Left lung (tissue), 10 donors: ENCODE measurements around the gene SOHLH2. TPM values are rescaled to one million over a fixed set of nuclear protein-coding genes. Genes with fewer than 3 reads are reported as not detected.

Experiments used
- ATAC-seq: fragments of 200-7000 bp; cut with Tn5 transposase; one replicate; pipeline ENCODE4 v1.9.1; 2020; ENCODE audit warnings: moderate library complexity
- DNase-seq, 4 donors: peaks; one replicate each; pipeline ENCODE4 v3.0.0-alpha.2; 2013 to 2020
- H3K27ac ChIP-seq, 2 donors: fragments of 200-600 bp; sonication (generic) in 1 of 2; one replicate each; pipeline versions ENCODE4 v1.5.0 to v1.8.0; 2020 to 2021
- H3K27me3 ChIP-seq, 2 donors: fragments of 200-600 bp; sonication (generic) in 1 of 2; one replicate each; pipeline versions ENCODE4 v1.5.0 to v1.8.0; 2020 to 2021
- H3K36me3 ChIP-seq, 2 donors: fragments of 200-600 bp; sonication (generic) in 1 of 2; one replicate each; pipeline versions ENCODE4 v1.5.0 to v1.8.0; 2020 to 2021
- H3K4me1 ChIP-seq, 2 donors: fragments of 200-600 bp; one replicate each; pipeline ENCODE4 v1.8.0; 2021
- H3K4me3 ChIP-seq, 2 donors: fragments of 200-600 bp; sonication (generic) in 1 of 2; one replicate each; pipeline versions ENCODE4 v1.5.0 to v1.8.0; 2020 to 2021; ENCODE audit warnings: mild to moderate bottlenecking in 1 of 2
- H3K9me3 ChIP-seq, 2 donors: fragments of 200-600 bp; sonication (generic) in 1 of 2; one replicate each; pipeline versions ENCODE4 v1.5.0 to v1.8.0; 2020 to 2021
- CTCF ChIP-seq, 2 donors: fragments of 200-600 bp; sonication (generic) in 1 of 2; IDR thresholded peaks; one replicate each; pipeline versions ENCODE4 v1.5.0 to v1.8.0; 2021; ENCODE audit warnings: antibody characterized with exemption in 2 of 2
- intact Hi-C, 2 donors: fragments of 100-400 bp; cut with DNase I; formaldehyde crosslinking; loops; one replicate each; pipeline versions ENCODE4 v1.11.2 to v1.14.2; 2022
- polyA plus RNA-seq, 6 donors: library from polyadenylated mRNA; unstranded; fragments of 120-200 nt; gene quantifications; one replicate each; pipeline ENCODE4 v1.2.1, GENCODE V29; 2013; ENCODE audit not compliant: insufficient read length in 6 of 6
- total RNA-seq, 2 donors: library from RNA; stranded (reverse); fragmentation: NEBNext Ultra II Directional; extraction: Animal tissue kit (Norgen Biotek cat#: 25700); gene quantifications; one replicate each; pipeline ENCODE4 v1.2.1, GENCODE V29; 2021
- donor health status: DM: no; HTN: yes; CAD: no.
- donor health status: DM: no; HTN: no; CAD: no.

SOHLH2 gene
- total and polyA plus RNA-seq, 8 donors = 0.29 to 4.8 (median 2.0) TPM; not detected in 1

DNA sequence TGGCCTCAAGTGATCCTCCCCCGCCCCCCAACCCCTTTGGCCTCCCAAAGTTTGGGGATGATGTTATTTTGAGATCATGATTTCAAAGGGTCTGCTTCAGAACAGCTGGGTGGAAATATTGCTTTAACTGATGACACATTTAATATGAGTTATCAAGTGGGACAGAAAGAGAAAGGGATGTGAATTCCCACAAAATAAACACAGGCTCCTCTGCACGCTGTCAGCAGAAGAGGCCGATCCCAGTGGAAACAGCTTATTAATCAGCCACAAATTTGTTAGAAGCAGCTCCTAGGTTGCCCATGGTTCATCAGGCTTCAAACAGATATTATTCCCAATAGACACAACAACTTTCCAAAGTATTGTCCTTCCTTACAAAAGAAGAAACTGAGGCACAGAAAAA is 87.9 kb downstream of the SOHLH2 start:
- Histone ChIP-seq H3K4me3 (no peak overlapping the region), H3K4me1 (peaks cover 4 to 7% of the 10 kb centered on the region in 2 donors), H3K27ac (no peak overlapping the region), H3K27me3 (peaks cover 15 to 37% of the 10 kb centered on the region in 2 donors), H3K36me3 (no peaks in the 10 kb centered on the region), H3K9me3 (no peaks in the 10 kb centered on the region)
- intact Hi-C loops = no loop called here
- ATAC-seq (no peak), DNase-seq (peak in 1 of 4 donors; percentile 6)
- TF ChIP-seq CTCF (IDR thresholded peaks at IDR 0.05) = no peak

DNA sequence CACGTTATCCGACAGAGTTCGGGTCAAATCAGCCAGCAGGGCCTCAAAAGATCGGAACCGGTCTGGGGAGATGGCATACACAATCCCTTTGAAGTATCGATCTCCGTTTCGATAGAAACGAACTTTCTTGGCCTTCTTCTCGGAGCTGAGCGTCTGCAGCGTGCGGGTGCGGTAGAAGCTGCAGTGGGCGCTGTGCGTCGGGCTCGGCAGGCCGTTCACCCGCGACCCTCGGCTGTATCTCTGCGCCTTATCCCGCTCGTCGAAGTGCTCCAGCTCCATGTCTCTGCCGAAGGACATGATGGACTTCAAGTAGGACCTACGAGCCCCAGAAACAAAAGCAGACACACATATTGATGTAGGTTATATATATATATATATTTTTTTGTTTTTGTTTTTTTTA is 88.5 kb downstream of the SOHLH2 start:
- peaks cover 4 to 7% of the 10 kb centered on the region in 2 donors for H3K4me1 ChIP-seq
- H3K27ac ChIP-seq = no peak overlapping the region
- no peaks in the 10 kb centered on the region for H3K9me3 ChIP-seq
- ATAC-seq (no peak), DNase-seq (no peak)
- H3K36me3 ChIP-seq = no peaks in the 10 kb centered on the region
- no peak for TF ChIP-seq CTCF (IDR thresholded peaks at IDR 0.05)
- peaks cover 15 to 30% of the 10 kb centered on the region in 2 donors for H3K27me3 ChIP-seq
- no peak overlapping the region for H3K4me3 ChIP-seq
- intact Hi-C loops = no loop called here

GRCh38 chr13:36124236-36124822 is 90.0 kb downstream of the SOHLH2 start:
- Histone ChIP-seq H3K36me3 (no peaks in the 10 kb centered on the region), H3K27me3 (peaks cover 2 to 15% of the 10 kb centered on the region in 2 donors), H3K4me1 (peaks cover 0 to 7% of the 10 kb centered on the region in 2 donors), H3K9me3 (no peaks in the 10 kb centered on the region), H3K4me3 (no peak overlapping the region), H3K27ac (no peak overlapping the region)
- DNase-seq = peak in 2 of 4 donors; percentile 27 to 44
- intact Hi-C loops = no loop called here
- no peak for TF ChIP-seq CTCF (IDR thresholded peaks at IDR 0.05)
- ATAC-seq = peak; percentile 47

Other genes with a start within 250 kb of the SOHLH2 start
- gene DCLK1, start 83.2 kb downstream of the SOHLH2 start, total RNA-seq = 10 to 100 TPM; 19.5 to 20.5 TPM
- 10 to 100 TPM; 10.5 to 13.3 (median 11.7) TPM for gene DCLK1, start 83.2 kb downstream of the SOHLH2 start, polyA plus RNA-seq
- 1 to 10 TPM in 1 of 2 donors, under 1 TPM in 1; 0.76 to 2.6 TPM for gene CCDC169, start 83.3 kb upstream of the SOHLH2 start, total RNA-seq
- 10 to 100 TPM in 1 of 6 donors, 1 to 10 TPM in 5; 4.6 to 10.2 (median 7.2) TPM for gene CCDC169, start 83.3 kb upstream of the SOHLH2 start, polyA plus RNA-seq
- gene SPART, start 131.8 kb upstream of the SOHLH2 start, total RNA-seq = 10 to 100 TPM; 59.1 to 73.7 TPM
- gene SPART, start 131.8 kb upstream of the SOHLH2 start, polyA plus RNA-seq = 100 to 1,000 TPM in 2 of 6 donors, 10 to 100 TPM in 4; 91.0 to 111 (median 93.2) TPM
- 1 to 10 TPM in 1 of 2 donors, under 1 TPM in 1; 0.15 to 1.5 TPM for gene CCNA1, start 217.9 kb upstream of the SOHLH2 start, total RNA-seq
- 1 to 10 TPM; 1.7 to 4.6 (median 2.4) TPM for gene CCNA1, start 217.9 kb upstream of the SOHLH2 start, polyA plus RNA-seq